ENCODE data around the gene SNX27. TPM values are rescaled to one million over a fixed set of nuclear protein-coding genes. Genes with fewer than 3 reads are reported as not detected.

The SNX27 gene
- total RNA-seq, 2 experiments from 2014 or later, result 33.1 to 33.8 TPM

DNA sequence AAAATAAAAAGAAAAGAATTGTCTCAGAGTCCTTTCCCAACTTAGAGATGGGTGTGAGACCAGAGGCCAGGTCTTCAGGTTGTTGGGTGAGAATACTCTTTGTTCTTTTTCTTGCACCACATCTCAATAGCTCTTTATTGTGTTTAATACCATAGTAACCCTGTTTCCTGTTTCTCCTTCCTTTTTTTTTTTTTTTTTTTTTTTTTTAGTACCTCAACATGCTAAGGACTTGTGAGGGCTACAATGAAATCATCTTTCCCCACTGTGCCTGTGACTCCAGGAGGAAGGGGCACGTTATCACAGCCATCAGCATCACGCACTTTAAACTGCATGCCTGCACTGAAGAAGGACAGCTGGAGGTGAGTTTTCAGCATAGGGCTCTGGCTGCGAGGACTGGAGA, 80.4 kb downstream of the SNX27 start:
- ChIA-PET CTCF (interaction anchor here (1.0 kb wide), 1 partner anchor 46 kb away, joined by 3 read pairs; no protein-coding TSS in a partner anchor), POLR2A (interaction anchor here (0.7 kb wide), 1 partner anchor 323 kb away, joined by 5 read pairs; no protein-coding TSS in a partner anchor)

DNA sequence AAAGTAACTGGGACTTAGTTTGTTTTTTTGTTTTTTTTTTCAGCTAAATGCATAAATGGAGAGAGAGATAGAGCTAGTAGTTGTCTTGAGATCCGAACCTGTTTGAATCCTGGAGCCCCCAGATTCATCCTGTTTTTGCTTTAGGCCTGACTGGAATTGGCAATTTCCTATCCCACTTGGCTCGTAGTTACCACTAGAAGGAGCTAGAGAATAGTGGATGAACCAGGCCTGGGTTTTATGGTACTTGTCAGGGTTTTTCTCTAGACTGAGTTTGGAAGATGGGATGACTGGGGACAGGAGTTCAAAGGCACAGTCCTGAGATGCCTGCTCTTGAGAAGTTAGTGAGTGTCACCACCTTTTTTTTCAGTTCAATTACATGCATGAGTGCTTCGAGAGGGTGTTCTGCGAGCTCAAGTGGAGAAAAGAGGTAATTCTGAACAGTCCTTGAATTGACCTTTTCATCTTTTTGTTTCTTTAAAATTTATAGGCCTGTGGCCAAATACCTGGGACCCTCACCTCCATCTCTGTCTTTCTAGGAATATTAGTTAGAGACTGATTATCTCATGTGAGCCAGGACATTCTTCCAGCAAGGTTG, 81.3 kb downstream of the SNX27 start:
- ChIA-PET CTCF (interaction anchor here (0.7 kb wide), 1 partner anchor 143 kb away, joined by 4 read pairs; no protein-coding TSS in a partner anchor), POLR2A (no interaction called here)

DNA sequence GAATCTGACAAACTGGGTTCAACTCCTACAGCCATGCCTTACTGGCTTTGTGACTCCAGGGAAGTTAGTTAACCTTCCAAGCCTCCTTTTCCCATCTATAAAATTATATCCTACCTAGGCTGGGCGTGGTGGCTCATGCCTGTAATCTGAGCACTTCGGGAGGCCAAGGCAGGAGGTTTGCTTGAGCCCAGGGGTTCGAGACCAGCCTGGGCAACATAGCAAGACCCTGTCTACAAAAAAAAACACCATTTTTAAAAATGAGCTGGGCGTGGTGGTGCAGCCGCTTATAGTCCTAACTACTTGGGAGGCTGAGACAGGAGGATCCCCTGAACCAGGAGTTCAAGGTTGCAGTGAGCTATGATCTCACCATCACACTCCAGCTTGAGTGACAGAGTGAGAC, 89.7 kb downstream of the SNX27 start:
- ChIA-PET CTCF (interaction anchor here (0.9 kb wide), 1 partner anchor 489 kb away, joined by 5 read pairs; no protein-coding TSS in a partner anchor), POLR2A (no interaction called here)

DNA sequence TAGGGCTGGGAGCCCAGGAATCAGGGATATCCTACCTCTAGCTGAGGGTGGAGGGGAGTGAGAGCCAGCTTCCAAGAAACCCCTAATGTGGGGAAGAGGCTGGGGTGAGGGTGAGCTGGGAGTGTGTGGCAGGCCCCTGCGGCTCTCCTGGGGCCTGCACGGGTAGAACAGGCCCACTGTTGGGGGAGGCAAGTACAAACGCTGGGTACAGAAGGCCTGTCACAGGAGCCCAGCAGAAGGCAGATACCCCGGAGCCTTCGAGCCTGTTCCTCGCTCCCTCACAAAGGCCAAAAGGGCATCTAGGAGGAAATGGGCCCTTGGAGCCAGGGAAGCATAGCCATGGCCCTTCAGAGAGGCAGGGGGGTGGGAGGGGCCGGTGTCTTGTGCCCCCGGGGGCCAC, 91.1 kb downstream of the SNX27 start:
- ChIA-PET POLR2A (no interaction called here), CTCF (no interaction called here)

DNA sequence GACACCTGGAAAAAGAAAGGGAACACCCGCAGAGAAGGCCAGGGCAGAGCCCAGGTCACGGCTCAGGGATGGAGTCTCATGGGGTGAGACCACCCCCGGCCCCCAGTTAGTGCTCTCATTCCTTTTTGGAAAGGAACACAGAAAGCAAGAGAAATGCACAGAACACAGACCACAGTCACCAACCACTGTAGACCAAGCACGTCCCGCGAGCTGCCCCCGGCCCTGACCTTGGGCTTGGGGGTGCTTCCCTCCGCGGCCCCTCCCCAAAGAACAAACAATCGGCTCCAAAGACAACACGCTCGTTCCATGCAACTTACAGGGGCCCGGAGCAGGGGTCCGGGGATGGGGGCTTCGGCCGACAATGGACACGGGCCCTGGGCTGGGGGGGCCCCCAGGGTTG, 92.0 kb downstream of the SNX27 start:
- POLR2A ChIA-PET, result no interaction called here

DNA sequence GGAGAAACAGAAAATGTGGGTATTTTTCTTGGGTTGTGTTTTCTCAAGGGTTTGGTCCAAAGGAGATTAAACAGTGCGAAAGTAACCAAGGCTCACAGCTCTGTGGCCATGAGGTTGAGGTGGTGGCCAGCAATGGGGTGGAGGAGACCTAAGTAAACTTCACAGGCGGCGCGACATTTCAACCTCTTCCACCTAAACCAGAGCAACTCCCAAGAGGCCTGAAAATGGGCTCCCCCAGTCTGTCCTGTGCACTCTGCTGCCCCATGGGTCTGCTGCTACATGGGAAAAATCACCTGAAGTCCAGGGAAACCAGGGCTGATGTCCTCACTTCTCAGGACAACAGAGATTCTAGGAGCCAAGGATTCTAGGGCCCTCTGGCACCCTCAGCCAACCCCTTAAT, 92.4 kb downstream of the SNX27 start:
- ChIA-PET POLR2A (no interaction called here), CTCF (no interaction called here)

More for the DNA sequence above, 92.0 kb downstream of the SNX27 start:
- CTCF ChIA-PET, result no interaction called here

DNA sequence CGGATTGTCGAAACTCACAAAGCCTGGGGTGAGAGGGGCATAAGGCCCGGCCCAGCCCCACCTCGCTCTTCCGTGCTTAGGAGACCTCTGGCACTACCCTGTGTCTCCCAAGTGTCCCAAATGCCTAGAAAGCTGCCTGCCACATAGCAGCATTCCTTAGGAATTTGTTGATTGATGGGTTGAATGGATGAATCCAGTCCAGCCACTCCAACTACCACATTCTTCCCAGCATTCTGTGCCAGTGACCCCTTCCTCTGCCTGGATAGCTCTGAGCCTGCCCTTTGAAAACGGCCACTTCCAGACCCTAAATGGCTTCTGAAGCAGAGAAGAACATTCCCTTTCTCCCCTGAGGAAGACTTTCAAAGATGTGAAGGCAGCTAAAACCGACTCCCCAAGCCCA, 93.3 kb downstream of the SNX27 start:
- CTCF ChIA-PET, result no interaction called here

DNA sequence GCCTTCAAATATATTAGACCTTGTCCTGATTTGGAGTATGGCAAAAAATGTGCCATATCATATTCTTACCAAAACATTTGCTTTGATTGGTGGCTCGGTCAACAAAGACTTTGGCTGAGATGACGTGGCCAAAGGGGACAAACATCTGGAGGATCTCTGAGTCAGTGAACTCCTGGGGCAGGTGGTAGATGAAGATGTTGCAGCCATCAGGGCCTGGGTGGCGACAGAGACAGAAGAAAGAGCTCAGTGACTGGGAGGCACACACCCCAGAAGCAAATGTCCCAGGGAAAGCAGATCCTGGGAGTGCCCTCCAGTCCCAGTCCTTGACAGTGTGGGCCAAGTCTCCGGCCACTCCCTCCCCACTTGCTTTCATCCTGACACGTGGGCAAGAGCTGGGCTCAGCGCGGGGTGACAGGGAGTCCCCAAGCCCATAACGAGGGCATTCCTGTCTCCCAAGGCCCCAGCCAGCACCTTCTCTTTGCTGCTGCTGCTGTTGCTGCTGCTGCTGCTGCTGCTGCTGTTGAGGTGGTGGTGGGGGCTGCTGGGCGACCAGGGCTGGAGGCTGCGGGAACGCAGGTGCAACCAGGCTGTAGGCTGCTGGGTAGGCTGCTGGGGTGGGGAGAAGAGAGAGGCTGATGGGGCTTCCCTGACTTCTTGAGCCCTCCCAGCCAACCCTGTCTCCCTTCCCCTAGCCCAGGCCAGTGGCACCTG, 94.1 kb downstream of the SNX27 start:
- POLR2A ChIA-PET, result no interaction called here
- CTCF ChIA-PET, result interaction anchor here (1.1 kb wide), 1 partner anchor 130 kb away, joined by 3 read pairs; no protein-coding TSS in a partner anchor

More for the DNA sequence above, 93.3 kb downstream of the SNX27 start:
- POLR2A ChIA-PET, result no interaction called here

DNA sequence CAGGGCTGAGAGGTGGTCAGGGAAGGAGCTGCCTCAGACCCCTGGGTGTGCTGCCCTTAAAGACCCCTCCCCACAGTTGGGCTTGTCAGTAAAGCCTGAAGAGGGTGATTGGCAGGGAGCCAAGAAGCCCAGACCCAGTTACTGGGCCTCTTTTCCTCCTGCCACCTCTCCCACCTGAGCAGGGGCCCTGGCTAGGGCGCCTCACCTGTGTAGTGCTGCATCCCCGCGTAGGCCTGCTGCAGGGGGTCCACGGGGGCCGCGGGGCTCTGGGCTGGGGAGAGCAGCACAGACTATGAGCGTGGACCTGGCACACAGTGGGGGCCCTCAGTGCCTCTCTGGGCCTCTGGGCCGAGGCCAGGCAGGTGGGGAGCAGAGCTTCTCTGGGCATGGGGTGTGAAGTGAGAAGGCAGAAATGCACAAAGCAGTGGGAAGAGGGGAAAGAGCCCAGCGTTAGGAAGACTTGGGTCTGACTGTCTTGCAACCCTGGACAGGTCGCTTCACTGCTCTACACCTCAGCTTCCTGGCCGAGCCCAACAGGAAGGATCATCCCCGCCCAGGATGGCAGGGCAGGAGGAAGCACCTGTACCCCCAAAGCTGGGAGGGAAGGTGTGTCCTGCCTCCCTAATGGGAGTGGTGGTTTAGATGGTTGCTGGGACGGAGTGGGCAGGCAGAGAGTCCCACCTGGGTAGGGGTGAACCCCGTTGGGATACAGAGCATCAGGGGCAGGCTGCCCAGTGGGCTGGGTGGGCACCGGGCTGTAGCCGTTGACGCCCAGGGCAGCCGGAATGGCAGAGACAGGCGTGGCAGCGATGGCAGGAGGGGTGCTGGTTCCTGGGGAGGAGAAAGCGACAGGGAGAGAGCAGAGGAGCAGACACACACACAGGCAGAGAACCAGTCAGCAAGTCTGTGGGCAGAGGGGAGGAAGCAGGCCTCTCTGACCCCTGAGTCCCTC, 94.9 kb downstream of the SNX27 start:
- ChIA-PET POLR2A (no interaction called here), CTCF (interaction anchor here (1.1 kb wide), 1 partner anchor 130 kb away, joined by 3 read pairs; no protein-coding TSS in a partner anchor)

DNA sequence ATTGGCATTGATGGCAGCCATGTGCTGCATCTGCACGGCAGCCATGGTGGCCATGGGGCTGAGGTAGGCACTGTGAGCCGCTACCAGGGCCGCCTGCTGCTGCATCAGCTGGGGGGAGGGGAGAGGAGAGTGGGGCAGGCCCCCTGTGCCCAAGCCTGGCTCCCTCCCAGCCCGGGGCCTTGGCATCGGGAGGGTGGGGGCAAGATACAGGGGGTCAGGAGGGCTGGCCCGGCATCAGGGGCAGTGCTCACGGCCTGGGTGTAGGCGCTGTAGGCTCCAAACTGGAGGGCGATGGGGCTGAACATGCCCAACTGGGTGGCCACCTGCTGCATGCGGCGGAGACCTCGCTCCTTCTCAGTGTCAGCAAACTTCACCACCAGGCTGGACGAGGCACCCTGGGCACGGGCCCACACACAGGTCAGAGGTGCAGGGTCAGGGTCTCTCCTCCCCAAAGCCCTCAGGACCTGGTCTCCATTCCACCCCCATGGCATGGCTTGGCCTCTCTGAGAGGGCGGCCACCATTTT, 95.8 kb downstream of the SNX27 start:
- ChIA-PET CTCF (no interaction called here), POLR2A (no interaction called here)

DNA sequence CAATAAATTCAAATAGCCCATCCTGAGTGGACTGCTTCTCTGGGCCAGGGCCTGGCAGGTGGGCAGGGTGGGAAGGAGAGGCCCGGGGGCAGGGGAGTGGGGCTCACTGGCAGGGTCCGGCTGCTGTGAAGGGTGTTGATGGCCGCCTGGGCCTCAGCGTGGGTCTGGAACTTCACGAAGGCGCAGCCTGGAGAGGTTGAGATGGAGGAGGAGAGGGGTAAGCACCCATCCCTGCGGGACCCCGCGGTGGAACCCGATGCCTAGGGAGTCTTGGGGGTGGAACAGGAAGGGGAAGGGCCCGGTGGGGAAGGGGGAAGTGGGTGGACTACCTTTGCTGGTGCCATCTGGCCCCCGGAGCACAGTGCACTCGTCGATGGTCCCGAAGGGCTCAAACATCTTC, 97.0 kb downstream of the SNX27 start:
- ChIA-PET POLR2A (no interaction called here), CTCF (no interaction called here)

DNA sequence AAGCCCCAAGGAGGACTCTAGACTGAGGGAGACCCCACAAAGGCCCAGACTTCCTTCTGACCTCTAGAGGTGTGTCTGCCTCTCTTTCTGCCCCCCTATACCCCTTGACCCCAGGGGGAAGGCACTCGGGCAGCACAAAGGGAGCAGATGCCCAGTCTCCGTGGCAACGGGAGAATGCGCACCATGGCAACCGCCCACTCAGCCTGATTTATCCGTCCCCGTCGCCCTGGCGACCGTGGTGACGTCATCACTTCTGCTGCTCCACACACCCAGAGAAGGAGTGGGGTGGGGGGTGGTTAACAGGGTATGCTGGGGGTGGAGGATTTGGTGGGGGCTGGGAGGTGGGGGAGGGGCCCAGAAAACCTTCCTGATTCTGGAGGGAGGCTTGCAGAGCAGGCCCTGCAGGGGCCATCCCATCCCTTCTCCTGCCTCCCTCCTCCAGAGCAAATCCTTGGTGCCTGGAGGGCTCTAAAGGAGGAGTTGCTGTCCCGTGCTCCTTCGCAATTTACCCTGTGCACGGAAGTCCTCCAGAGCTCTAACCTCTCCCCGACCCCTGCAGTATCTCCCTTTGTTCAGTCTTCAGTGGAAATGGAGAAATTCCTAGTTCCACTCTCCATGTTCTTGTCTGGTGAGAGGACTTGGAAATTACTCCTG, 98.5 kb downstream of the SNX27 start:
- ChIA-PET CTCF (no interaction called here), POLR2A (no interaction called here)

DNA sequence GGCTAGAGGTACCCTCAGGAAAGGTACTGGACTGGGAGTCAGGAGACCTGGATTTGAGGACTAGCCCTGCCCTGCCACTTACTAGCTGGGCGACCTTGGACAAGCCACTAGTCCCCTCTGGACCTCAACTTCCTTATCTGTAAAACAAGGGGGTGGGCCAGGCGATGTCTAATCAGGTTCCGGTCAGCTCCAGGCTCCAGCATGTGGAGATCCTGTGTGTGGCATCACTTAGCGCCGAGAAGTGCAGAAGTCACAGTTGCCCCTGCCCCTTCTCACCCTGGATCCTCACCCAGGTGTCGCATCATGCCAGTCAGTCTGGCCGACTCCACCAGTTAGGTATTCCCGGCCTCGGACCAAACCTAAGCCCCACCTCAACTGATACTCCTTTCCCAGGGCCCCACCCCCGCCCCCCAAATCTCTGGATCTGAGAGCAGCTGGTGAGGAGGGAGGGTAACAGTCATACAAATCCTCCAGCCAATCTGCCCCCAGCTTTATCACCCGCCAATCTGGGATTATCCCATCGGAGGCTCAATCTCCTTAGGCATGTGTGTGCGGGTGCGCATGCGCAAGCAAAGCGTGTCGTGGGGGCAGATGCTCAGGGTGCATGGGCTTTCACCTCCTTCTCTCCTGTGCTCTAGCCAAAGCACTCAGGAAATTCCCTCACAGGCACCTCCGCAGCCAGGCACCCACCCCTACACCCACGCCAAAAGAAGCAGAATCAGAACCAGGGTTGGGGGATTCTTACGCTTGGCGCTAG, 99.4 kb downstream of the SNX27 start:
- ChIA-PET CTCF (no interaction called here), POLR2A (no interaction called here)

DNA sequence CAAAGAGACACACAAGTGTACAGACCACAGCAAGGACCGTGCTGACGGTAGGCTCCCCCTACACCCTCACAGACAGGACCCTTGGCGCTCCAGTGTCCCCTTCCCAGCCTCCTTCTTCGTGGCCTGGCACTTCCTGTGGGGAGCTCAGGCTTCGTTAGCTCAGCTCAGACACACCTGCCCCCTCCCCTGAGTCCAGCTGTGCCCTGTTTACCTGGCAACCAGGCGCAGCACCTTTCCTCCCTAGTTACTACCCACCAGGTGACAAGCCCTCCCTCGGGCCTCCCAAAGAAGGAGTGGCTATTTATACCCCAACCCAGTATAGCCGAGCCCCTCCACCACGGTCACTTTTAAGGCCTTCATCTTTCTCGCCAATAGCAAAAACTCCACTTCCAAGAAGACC, 100.1 kb downstream of the SNX27 start:
- POLR2A ChIA-PET, result interaction anchor here (0.5 kb wide), 1 partner anchor 47 kb away, joined by 4 read pairs; no protein-coding TSS in a partner anchor
- CTCF ChIA-PET, result no interaction called here

DNA sequence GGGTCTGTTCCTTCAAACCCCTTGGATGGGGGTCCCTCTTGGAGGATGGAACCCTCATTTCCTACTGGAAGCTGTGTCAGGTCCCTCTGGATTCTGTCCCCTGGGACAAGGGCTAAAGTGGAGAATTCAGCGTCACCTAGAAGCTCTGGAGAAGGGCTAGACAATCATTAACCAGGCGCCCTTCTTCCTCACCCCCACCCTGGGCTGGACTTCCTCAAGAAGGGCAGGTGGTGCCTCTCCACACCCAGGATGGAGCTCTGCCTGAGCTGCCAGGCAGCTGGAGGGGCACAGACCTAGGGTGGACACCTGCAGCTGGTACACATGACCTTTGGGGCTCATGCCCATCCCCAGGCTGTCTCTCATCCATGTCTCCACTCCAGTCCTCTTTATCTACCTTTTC, 101.2 kb downstream of the SNX27 start:
- CTCF ChIA-PET, result no interaction called here
- POLR2A ChIA-PET, result no interaction called here

DNA sequence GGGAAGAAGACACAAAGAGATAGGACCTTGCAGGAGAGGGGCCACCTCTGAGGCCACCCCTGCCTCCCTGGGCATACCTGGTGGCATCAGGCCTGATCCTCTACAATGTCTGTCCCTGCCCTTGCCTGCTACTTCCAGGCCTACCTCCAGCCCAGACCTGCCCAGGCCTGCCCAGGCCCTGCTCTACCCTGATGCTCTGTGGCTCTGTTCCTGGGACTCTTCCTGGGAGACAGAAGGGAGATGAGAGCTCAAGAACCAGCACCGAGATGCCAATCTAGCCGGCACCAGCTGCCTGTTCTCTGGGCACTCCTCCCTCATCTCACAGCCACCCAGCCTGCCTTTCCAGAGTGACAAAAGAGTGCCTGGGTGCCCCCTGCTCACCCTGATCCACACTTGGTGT, 102.0 kb downstream of the SNX27 start:
- CTCF ChIA-PET, result interaction anchor here (0.6 kb wide), 1 partner anchor 216 kb away, joined by 3 read pairs; no protein-coding TSS in a partner anchor

DNA sequence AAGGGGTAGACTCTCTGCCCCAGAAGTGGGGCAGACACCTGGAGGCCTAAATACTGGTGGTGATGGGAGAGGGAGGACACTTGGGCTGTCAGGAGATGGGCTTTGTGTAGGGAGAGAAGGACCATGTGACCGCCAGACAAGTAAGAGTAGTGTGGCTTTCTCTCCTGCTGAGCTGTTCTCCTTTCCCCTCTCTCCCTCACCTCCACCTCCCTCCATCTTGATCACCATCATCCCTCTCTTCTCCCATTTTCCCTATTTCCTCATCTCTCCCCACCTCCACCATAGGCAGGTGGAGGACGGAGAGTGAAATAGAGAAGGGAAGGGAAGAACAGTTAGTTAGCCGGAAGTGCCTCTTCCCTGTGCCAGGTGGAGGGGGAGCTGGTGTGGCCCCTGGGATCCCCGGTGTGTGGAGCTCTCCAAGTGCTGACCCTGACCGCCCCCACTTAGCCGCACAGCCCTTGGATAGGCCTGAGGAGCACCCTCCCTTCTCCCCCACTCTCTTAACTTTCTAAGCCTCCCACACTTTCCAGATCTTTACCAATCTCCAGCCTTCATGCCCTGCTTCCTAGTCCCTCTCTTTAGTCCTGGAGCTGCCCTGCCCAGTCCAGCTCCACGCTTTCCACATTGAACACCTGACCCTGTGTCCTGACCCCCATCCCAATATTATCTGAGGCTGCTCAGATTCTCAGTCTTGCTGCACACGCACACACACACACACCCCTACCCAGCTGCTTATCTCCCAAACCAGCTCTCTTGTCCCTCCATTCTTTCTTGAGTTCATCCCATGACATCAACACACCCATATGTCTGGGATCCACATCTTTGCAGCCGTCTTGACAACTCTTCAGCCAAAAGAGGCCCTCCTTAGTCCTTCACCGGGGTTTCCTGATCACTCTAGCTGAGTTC, 103.2 kb downstream of the SNX27 start:
- POLR2A ChIA-PET, result no interaction called here
- CTCF ChIA-PET, result interaction anchor here (1.0 to 1.2 kb wide), 2 partner anchors 30 to 121 kb away, joined by 3 to 4 read pairs; no protein-coding TSS in a partner anchor

More for the DNA sequence above, 102.0 kb downstream of the SNX27 start:
- POLR2A ChIA-PET, result no interaction called here

Data from activated CD8-positive, alpha-beta memory T cell treated with anti-CD3 and anti-CD28 coated beads for 36 hours (primary cell).